K562 (cell line): ENCODE results near the gene THOC3.
"Not testable (repeated sequence)": the region's sequence is repeated elsewhere in the genome, so short reads cannot be mapped to it uniquely, and the experiment has no call there.

Experiments
- FOXM1 ChIP-seq, 2 experiments: fragments of 450-650 bp in 1 of 2; sonication (generic) in 1 of 2; formaldehyde crosslinking in 1 of 2; IDR thresholded peaks; 2 replicates each; pipeline versions ENCODE4 v1.6.1 to v1.9.0; 2017 to 2022; ENCODE audit warnings: low read depth in 2 of 2, mild to moderate bottlenecking in 2 of 2, missing genetic modification reagents in 1 of 2, moderate library complexity in 1 of 2
- JUN ChIP-seq, 2 experiments: sonication (generic) in 1 of 2; formaldehyde crosslinking in 1 of 2; IDR thresholded peaks; 2 replicates each; pipeline versions ENCODE4 v1.6.1 to v1.8.0; 2012 to 2022; ENCODE audit warnings: borderline replicate concordance in 2 of 2, mild to moderate bottlenecking in 2 of 2, improper control_type of control experiment in 1 of 2, low read depth in 1 of 2, low read length in 1 of 2, missing genetic modification reagents in 1 of 2
- TBP ChIP-seq: optimal IDR thresholded peaks from 2 replicates; pipeline ENCODE3; 2011; ENCODE audit warnings: low read depth, low read length, improper control_type of control experiment
- ZBTB8A ChIP-seq: fragments of 450-650 bp; IDR thresholded peaks from 2 replicates; pipeline ENCODE4 v1.6.1; 2018; ENCODE audit warnings: mild to moderate bottlenecking, moderate library complexity; ENCODE audit not compliant: partially characterized antibody
- TF ChIP-seq, protein P1 (sequence below): fragments of 450-650 bp; formaldehyde crosslinking; IDR thresholded peaks from 2 replicates; pipeline ENCODE4 v1.4.0; 2022; ENCODE audit warnings: missing genetic modification characterization
- TF ChIP-seq, protein P2 (sequence below), 3 experiments: IDR thresholded peaks in 2 of 3; conservative IDR thresholded peaks in 1 of 3; 2 replicates each; pipeline ENCODE4 v1.5.1; 2011 to 2012; ENCODE audit warnings: low read length in 3 of 3, mild to moderate bottlenecking in 3 of 3, control low read depth in 2 of 3, improper control_type of control experiment in 1 of 3, inconsistent platforms in 1 of 3, low read depth in 1 of 3, mixed read lengths in 1 of 3, moderate library complexity in 1 of 3; ENCODE audit not compliant: insufficient read depth in 2 of 3

DNA sequence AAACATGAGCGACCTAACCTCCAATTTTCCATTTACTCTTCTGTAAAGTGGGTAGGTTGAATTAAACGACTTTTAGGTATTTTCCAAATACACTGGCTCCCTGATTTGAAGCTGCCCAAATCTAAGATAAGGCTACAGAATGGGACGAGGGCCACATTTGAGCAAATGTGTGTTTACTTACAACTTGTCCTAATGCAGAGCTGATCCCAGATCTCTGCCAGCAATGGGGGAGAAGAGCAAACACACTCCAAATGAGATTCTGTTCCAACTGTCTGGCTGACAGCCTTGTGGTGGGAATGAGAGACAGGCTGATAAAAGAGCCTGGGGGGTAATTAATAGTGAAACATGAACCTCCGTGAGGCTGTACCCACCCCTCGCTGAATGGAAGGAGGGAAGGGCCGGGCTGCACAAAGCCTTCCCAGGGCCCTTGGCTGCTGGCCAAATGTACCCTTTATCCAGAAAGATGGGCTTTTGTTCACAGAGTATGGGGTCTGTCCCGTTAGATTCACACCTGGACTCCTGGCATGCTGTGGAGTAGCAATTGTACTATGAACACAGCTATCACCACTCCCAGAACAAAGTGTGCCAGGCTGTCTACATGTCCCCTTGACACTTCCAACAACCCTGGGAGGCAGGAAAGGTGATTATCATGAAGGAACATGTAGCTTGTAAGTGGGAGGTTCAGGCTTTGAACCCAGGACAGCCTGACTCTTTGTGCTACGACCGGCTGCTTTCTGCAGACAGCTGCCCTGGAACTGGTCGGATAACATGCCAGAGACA lies 19.6 kb downstream of the THOC3 start:
- not testable (repeated sequence) for TF ChIP-seq TBP; FOXM1 (IDR thresholded peaks at IDR 0.05; ENCODE audit: low read depth); FOXM1 (CRISPR knock-in tag; IDR thresholded peaks at IDR 0.05; ENCODE audit: low read depth); ZBTB8A; JUN (IDR thresholded peaks at IDR 0.05; ENCODE audit: borderline replicate concordance, low read depth, low read length); JUN (CRISPR knock-in tag; IDR thresholded peaks at IDR 0.05; ENCODE audit: borderline replicate concordance)
- TF ChIP-seq, protein P1, sequence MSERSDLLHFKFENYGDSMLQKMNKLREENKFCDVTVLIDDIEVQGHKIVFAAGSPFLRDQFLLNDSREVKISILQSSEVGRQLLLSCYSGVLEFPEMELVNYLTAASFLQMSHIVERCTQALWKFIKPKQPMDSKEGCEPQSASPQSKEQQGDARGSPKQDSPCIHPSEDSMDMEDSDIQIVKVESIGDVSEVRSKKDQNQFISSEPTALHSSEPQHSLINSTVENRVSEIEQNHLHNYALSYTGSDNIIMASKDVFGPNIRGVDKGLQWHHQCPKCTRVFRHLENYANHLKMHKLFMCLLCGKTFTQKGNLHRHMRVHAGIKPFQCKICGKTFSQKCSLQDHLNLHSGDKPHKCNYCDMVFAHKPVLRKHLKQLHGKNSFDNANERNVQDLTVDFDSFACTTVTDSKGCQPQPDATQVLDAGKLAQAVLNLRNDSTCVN (CRISPR knock-in tag): not testable (repeated sequence)
- TF ChIP-seq, protein P2, sequence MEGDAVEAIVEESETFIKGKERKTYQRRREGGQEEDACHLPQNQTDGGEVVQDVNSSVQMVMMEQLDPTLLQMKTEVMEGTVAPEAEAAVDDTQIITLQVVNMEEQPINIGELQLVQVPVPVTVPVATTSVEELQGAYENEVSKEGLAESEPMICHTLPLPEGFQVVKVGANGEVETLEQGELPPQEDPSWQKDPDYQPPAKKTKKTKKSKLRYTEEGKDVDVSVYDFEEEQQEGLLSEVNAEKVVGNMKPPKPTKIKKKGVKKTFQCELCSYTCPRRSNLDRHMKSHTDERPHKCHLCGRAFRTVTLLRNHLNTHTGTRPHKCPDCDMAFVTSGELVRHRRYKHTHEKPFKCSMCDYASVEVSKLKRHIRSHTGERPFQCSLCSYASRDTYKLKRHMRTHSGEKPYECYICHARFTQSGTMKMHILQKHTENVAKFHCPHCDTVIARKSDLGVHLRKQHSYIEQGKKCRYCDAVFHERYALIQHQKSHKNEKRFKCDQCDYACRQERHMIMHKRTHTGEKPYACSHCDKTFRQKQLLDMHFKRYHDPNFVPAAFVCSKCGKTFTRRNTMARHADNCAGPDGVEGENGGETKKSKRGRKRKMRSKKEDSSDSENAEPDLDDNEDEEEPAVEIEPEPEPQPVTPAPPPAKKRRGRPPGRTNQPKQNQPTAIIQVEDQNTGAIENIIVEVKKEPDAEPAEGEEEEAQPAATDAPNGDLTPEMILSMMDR (IDR thresholded peaks at IDR 0.05 in 2 of 3, conservative IDR thresholded peaks at IDR 0.05 in 1 of 3; ENCODE audit: insufficient read depth in 2 of 3, low read depth in 1 of 3, low read length in 3 of 3): not testable (repeated sequence)
